ENCODE data around the gene TSC22D4.
"Not testable (repeated sequence)": the region's sequence is repeated elsewhere in the genome, so short reads cannot be mapped to it uniquely, and the experiment has no call there.

Gene TSC22D4

GRCh38 chr7:100504887-100505611 is 26.0 kb upstream of the TSC22D4 start:
- no peak for TF ChIP-seq CTCF (conservative IDR thresholded peaks at IDR 0.05; ENCODE audit: low read length)
- no peak for DNase-seq (ENCODE audit: low read depth)
- H3K4me3 ChIP-seq (ENCODE audit: low read length), result no peak overlapping the region

GRCh38 chr7:100504031-100504430 is 25.0 kb upstream of the TSC22D4 start:
- not testable (repeated sequence) for DNase-seq (ENCODE audit: low read depth); H3K4me3 ChIP-seq (ENCODE audit: low read length)

- not testable (repeated sequence) for DNase-seq (ENCODE audit: low read depth); H3K4me3 ChIP-seq (ENCODE audit: low read length)
Observed at GRCh38 chr7:100500743-100501142, 21.7 kb upstream of the TSC22D4 start.

- no peak overlapping the region for H3K4me3 ChIP-seq (ENCODE audit: low read length)
- DNase-seq (ENCODE audit: low read depth), result no peak
- TF ChIP-seq CTCF (conservative IDR thresholded peaks at IDR 0.05; ENCODE audit: low read length), result no peak
Observed at GRCh38 chr7:100496509-100496908, 17.5 kb upstream of the TSC22D4 start.

- H3K4me3 ChIP-seq (ENCODE audit: low read length), result no peak overlapping the region
- no peak for DNase-seq (ENCODE audit: low read depth)
- no peak for TF ChIP-seq CTCF (conservative IDR thresholded peaks at IDR 0.05; ENCODE audit: low read length)
Observed at GRCh38 chr7:100493476-100494264, 14.7 kb upstream of the TSC22D4 start.

- no peak for TF ChIP-seq CTCF (conservative IDR thresholded peaks at IDR 0.05; ENCODE audit: low read length)
- no peak for DNase-seq (ENCODE audit: low read depth)
- H3K4me3 ChIP-seq (ENCODE audit: low read length), result no peak overlapping the region
Observed at GRCh38 chr7:100492738-100493475, 13.9 kb upstream of the TSC22D4 start.

GRCh38 chr7:100491192-100491578 is 12.2 kb upstream of the TSC22D4 start:
- H3K4me3 ChIP-seq (ENCODE audit: low read length), result no peak overlapping the region
- no peak for TF ChIP-seq CTCF (conservative IDR thresholded peaks at IDR 0.05; ENCODE audit: low read length)
- no peak for DNase-seq (ENCODE audit: low read depth)
